Natural killer cell (primary cell): ENCODE data around the gene TRAPPC6A. TPM values are rescaled to one million over a fixed set of nuclear protein-coding genes. Genes with fewer than 3 reads are reported as not detected.

Experiments used
- ATAC-seq, 3 donors: fragments of 150-1000 bp in 2 of 3; fragments of 200-7000 bp in 1 of 3; cut with Tn5 transposase; 1 replicate in 1 of 3; 2 replicates in 2 of 3; pipeline ENCODE4 v1.10.0; 2021; ENCODE audit warnings: mild to moderate bottlenecking in 2 of 3, moderate library complexity in 2 of 3
- DNase-seq, 2 donors: peaks; one replicate each; pipeline versions ENCODE4 v3.0.0 to v3.0.0-alpha.2; 2013 to 2021; ENCODE audit warnings: mixed read lengths in 1 of 2
- H3K27ac ChIP-seq: one replicate; pipeline ENCODE4 v1.5.1; 2013; ENCODE audit warnings: mild to moderate bottlenecking, low read length
- H3K27me3 ChIP-seq: one replicate; pipeline ENCODE4 v1.6.1; 2013; ENCODE audit warnings: low read length; ENCODE audit not compliant: control insufficient read depth, insufficient read depth
- H3K36me3 ChIP-seq: one replicate; pipeline ENCODE4 v1.6.1; 2013; ENCODE audit warnings: low read length; ENCODE audit not compliant: control insufficient read depth, insufficient read depth
- H3K4me1 ChIP-seq: one replicate; pipeline ENCODE4 v1.6.1; 2013; ENCODE audit warnings: low read length; ENCODE audit not compliant: control insufficient read depth, insufficient read depth
- H3K4me3 ChIP-seq: one replicate; pipeline ENCODE4 v1.5.1; 2013; ENCODE audit warnings: low read length
- H3K9me3 ChIP-seq: one replicate; pipeline ENCODE4 v1.6.1; 2013; ENCODE audit warnings: low read length; ENCODE audit not compliant: control insufficient read depth, insufficient read depth
- H3K27ac Mint-ChIP-seq, 2 donors: one replicate each; pipeline ENCODE4 v1.8.0; 2022; ENCODE audit warnings: mild to moderate bottlenecking in 2 of 2, mixed read lengths in 2 of 2, moderate library complexity in 1 of 2
- H3K27me3 Mint-ChIP-seq, 2 donors: one replicate each; pipeline ENCODE4 v1.8.0; 2022; ENCODE audit warnings: low read depth in 2 of 2, mixed read lengths in 2 of 2
- H3K36me3 Mint-ChIP-seq: one replicate; pipeline ENCODE4 v1.8.0; 2022; ENCODE audit warnings: mixed read lengths
- H3K4me1 Mint-ChIP-seq, 2 donors: one replicate each; pipeline ENCODE4 v1.8.0; 2022; ENCODE audit warnings: mixed read lengths in 2 of 2
- H3K4me3 Mint-ChIP-seq: one replicate; pipeline ENCODE4 v1.8.0; 2022; ENCODE audit warnings: mild to moderate bottlenecking, moderate library complexity, mixed read lengths
- H3K9me3 Mint-ChIP-seq, 2 donors: one replicate each; pipeline ENCODE4 v1.8.0; 2022; ENCODE audit warnings: mixed read lengths in 2 of 2
- CTCF ChIP-seq: fragments of 200-600 bp; IDR thresholded peaks from one replicate; pipeline ENCODE4 v1.8.0; 2022; ENCODE audit warnings: antibody characterized with exemption
- WGBS: methylation state at CpG from one replicate; pipeline ENCODE4 v1.1.7; 2013; ENCODE audit warnings: missing lambda C conversion rate; ENCODE audit not compliant: insufficient coverage; 5-methylcytosine and 5-hydroxymethylcytosine counted together
- intact Hi-C: fragments of 100-400 bp; cut with micrococcal nuclease; formaldehyde crosslinking; loops from one replicate; pipeline ENCODE4 v1.14.2; 2022
- total RNA-seq, 4 donors: library from RNA; stranded (reverse); fragments of 120-200 nt in 1 of 4; gene quantifications; one replicate each; pipeline versions ENCODE4 v1.2.3 to v1.2.4, GENCODE V29; 2013 to 2022

The TRAPPC6A gene
- total RNA-seq, 3 donors from 2014 or later (not counting 1 experiment from before 2014, with no cell fraction given) = 38.0 to 47.0 (median 45.2) TPM

GRCh38 chr19:45158503-45159209 is 19.4 kb downstream of the TRAPPC6A start:
- Mint-ChIP-seq H3K27ac (peak overlapping the region in 1 of 2 donors; percentile 24), H3K4me3 (no peak overlapping the region), H3K36me3 (no peaks in the 10 kb centered on the region), H3K9me3 (no peaks in the 10 kb centered on the region), H3K4me1 (peaks cover 5 to 8% of the 10 kb centered on the region in 2 donors), H3K27me3 (peaks cover 5 to 30% of the 10 kb centered on the region in 2 donors)
- no peaks in the 10 kb centered on the region for H3K36me3 ChIP-seq
- H3K4me1 ChIP-seq = peaks cover 8% of the 10 kb centered on the region
- no peaks in the 10 kb centered on the region for H3K27me3 ChIP-seq
- no peak for DNase-seq
- ATAC-seq = no peak
- 53% methylated on average over 27 of the region's 27 CpGs for WGBS
- no peak overlapping the region for H3K4me3 ChIP-seq
- no peaks in the 10 kb centered on the region for H3K9me3 ChIP-seq
- no peak for TF ChIP-seq CTCF
- intact Hi-C loops = no loop called here
- H3K27ac ChIP-seq = no peak overlapping the region

DNA sequence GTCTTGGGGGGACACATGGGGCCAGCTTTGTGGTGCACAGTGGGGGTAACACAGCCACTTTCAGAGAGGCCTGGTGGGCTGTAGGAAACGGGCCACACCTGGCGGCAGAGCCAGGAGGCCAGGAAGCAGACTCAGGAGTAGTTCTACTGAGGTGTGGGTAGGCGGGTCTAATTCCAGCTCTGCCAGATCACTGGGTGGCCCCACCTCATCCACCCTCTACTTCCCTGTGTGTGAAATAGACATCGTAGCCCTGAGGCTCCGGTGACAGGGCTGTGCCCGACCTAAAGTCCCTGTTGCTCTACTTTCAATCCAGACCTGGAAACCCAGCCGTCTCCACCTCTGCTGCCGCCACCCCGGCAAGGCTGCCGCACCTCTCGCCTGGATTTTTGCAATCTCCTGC is 21.3 kb downstream of the TRAPPC6A start:
- Histone ChIP-seq H3K27ac (no peak overlapping the region), H3K4me3 (no peak overlapping the region), H3K4me1 (peaks cover 27% of the 10 kb centered on the region), H3K9me3 (no peaks in the 10 kb centered on the region), H3K36me3 (no peaks in the 10 kb centered on the region), H3K27me3 (peaks cover 1% of the 10 kb centered on the region)
- 87% methylated on average over 10 of the region's 11 CpGs for WGBS
- peaks cover 14 to 21% of the 10 kb centered on the region in 2 donors for H3K4me1 Mint-ChIP-seq
- DNase-seq (no peak), ATAC-seq (no peak)
- intact Hi-C loops = no loop called here
- H3K4me3 Mint-ChIP-seq = no peak overlapping the region
- no peaks in the 10 kb centered on the region for H3K36me3 Mint-ChIP-seq
- peaks cover 5 to 30% of the 10 kb centered on the region in 2 donors for H3K27me3 Mint-ChIP-seq
- no peak overlapping the region for H3K27ac Mint-ChIP-seq
- no peaks in the 10 kb centered on the region for H3K9me3 Mint-ChIP-seq
- no peak for TF ChIP-seq CTCF

DNA sequence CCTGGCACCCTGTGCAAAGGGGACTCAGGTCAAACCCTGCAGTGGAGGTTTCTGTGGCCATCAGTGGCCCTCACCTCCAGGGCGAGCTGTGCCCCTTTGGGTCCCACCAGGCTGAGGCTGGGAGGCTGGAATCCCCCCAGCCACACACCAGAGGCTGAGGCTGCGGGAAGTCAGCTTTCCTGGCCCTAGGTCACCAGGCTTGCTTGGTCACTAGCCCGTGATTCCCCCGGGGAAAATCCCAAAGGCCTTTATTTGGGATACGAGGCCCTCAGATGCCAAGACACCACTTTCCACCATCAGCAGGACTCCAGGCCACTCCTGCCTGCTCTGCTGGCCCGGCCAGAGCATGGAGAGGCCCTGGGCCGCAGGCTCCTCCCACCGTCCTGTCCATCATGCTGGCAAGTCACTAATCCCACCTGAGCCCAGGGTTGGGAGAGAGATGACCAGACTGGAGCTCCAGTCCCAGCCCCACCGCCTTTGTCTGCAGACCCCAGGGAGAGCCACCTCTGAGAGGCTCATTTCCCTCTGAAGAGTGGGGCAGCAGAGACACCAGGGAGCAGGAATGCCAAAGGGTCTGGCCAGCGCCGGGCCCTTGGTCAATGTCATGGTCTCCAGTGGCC is 21.9 kb downstream of the TRAPPC6A start:
- no peak overlapping the region for H3K4me3 ChIP-seq
- intact Hi-C loops = no loop called here
- no peak overlapping the region for H3K27ac ChIP-seq
- DNase-seq (no peak), ATAC-seq (no peak)
- H3K36me3 ChIP-seq = no peaks in the 10 kb centered on the region
- no peaks in the 10 kb centered on the region for H3K9me3 ChIP-seq
- WGBS = 92% methylated on average over 11 of the region's 11 CpGs
- peaks cover 30% of the 10 kb centered on the region for H3K4me1 ChIP-seq
- Mint-ChIP-seq H3K4me3 (no peak overlapping the region), H3K36me3 (no peaks in the 10 kb centered on the region), H3K27ac (no peak overlapping the region), H3K4me1 (peaks cover 14 to 24% of the 10 kb centered on the region in 2 donors), H3K27me3 (peaks cover 5 to 30% of the 10 kb centered on the region in 2 donors), H3K9me3 (no peaks in the 10 kb centered on the region)
- TF ChIP-seq CTCF = no peak
- H3K27me3 ChIP-seq = peaks cover 6% of the 10 kb centered on the region
